GM12891 (cell line): ENCODE measurements around the gene IP6K3.

Source experiments
- POLR2A ChIP-seq: IDR thresholded peaks from 2 replicates; pipeline ENCODE4 v1.6.1; 2011; ENCODE audit warnings: low read depth, low read length, control low read depth
- POLR2AphosphoS5 ChIP-seq: IDR thresholded peaks from 2 replicates; pipeline ENCODE4 v1.6.1; 2011; ENCODE audit warnings: low read depth, low read length, control low read depth
- SPI1 ChIP-seq: IDR thresholded peaks from 2 replicates; pipeline ENCODE4 v1.6.1; 2011; ENCODE audit warnings: low read depth, low read length, control low read depth
- TAF1 ChIP-seq: IDR thresholded peaks from 2 replicates; pipeline ENCODE4 v1.6.1; 2011; ENCODE audit warnings: low read depth, low read length, control low read depth

DNA sequence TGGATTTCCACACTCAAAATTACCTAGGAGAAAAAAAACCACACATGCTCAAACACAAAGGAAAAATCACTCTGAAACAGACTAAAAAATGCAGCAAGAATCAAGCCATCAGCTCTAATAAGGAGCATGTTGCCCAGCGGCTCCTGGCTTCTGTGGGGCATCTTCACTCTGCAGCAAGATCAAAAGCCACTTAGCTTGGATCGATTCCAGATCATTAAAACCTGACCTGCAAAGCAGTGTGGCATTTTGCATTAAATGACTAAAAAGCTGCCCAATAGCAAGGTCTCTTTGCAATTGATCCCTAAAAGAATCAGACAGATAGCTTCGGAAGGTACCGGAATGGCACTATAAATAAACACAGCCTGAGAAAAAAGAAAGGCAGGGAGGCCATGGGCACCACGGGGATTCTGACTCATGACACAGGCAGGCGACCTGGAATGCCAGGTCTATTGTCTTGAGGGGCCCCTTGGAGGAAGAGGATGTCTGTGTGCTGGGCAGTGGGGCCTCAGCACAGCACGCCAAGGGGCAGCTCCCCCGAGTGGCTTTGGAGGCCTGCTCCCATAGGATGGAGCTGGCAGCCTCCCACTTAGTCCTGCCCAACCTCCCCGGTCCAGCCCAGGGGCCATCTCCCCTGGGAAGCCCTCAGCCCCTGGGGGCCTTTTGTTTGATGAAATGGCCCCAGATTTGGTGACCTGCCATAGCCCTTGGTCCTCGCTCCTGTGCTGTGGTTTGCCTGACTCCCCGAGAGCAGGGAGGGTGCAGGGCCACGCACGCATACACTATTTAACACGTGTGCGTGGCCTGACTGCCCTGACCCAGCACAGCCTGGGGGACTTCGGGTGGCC is 34.6 kb upstream of the IP6K3 start:
- TF ChIP-seq TAF1 (no peak), POLR2A (no peak), POLR2AphosphoS5 (no peak), SPI1 (no peak)
